ENCODE results near the gene PDGFRA.
"Not testable (repeated sequence)": the region's sequence is repeated elsewhere in the genome, so short reads cannot be mapped to it uniquely, and the experiment has no call there.

PDGFRA gene

DNA sequence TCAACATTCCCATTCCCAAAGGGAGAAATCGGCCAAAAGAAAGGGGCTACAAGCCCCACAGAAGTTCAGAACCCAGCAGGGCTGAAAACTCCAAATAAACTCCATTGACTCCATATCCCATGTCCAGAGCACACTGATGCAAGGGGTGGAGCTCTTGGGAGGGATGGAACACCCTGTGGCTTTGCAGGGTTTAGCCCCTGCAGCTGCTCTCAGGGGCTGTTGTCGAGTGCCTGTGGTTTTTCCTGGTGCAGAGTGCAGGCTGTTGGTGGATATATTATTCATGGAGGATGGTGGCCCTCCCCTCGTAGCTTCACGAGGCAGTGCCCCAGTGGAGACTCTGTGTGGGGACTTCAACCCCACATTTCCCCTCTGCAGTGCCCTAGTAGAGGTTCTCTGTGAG is 53.7 kb downstream of the PDGFRA start:
- in situ Hi-C loops (cut with MboI; ENCODE audit: low pct_unique_long_range_greater_than_20kb, low sequenced_read_pairs): no loop called here
- no peak for DNase-seq

GRCh38 chr4:54289316-54289715 is 60.2 kb downstream of the PDGFRA start:
- in situ Hi-C loops (cut with MboI; ENCODE audit: low pct_unique_long_range_greater_than_20kb, low sequenced_read_pairs): no loop called here
- DNase-seq: no peak

DNA sequence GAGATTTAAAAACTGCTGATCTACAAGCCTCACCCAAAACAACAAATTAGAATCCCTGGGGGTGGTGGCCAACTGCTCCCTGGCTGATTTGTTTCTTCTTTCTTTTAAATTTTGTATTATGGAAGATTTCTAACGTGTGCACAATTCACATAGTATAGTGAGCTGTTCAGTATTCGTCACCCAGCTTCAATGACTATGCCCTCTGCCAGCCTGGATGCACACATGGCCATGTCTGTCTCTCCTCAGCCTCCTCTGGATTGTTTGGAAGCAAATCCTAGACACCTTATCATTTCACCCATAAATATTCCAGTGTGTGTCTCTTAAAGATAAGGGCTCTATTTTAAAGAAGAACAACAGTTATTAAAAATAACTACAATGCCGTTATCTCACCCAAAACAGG is 61.9 kb downstream of the PDGFRA start:
- DNase-seq: no peak
- in situ Hi-C loops (cut with MboI; ENCODE audit: low pct_unique_long_range_greater_than_20kb, low sequenced_read_pairs): no loop called here

GRCh38 chr4:54296548-54297203 is 67.6 kb downstream of the PDGFRA start:
- in situ Hi-C loops (cut with MboI; ENCODE audit: low pct_unique_long_range_greater_than_20kb, low sequenced_read_pairs): no loop called here
- no peak for DNase-seq

- in situ Hi-C loops (cut with MboI; ENCODE audit: low pct_unique_long_range_greater_than_20kb, low sequenced_read_pairs): no loop called here
- DNase-seq: no peak
Measured at GRCh38 chr4:54308110-54308509, 79.0 kb downstream of the PDGFRA start.

GRCh38 chr4:54315561-54316538 is 86.8 kb downstream of the PDGFRA start:
- peak; percentile 16 for DNase-seq
- in situ Hi-C loops (cut with MboI; ENCODE audit: low pct_unique_long_range_greater_than_20kb, low sequenced_read_pairs): no loop called here

- no peak for DNase-seq
- in situ Hi-C loops (cut with MboI; ENCODE audit: low pct_unique_long_range_greater_than_20kb, low sequenced_read_pairs): no loop called here
Measured at GRCh38 chr4:54317690-54318089, 88.6 kb downstream of the PDGFRA start.

GRCh38 chr4:54318904-54319303 is 89.8 kb downstream of the PDGFRA start:
- DNase-seq: peak; percentile 77
- in situ Hi-C loops (cut with MboI; ENCODE audit: low pct_unique_long_range_greater_than_20kb, low sequenced_read_pairs): no loop called here

- no peak for DNase-seq
- in situ Hi-C loops (cut with MboI; ENCODE audit: low pct_unique_long_range_greater_than_20kb, low sequenced_read_pairs): no loop called here
Measured at GRCh38 chr4:54320826-54321685, 92.0 kb downstream of the PDGFRA start.

GRCh38 chr4:54322818-54323417 is 93.8 kb downstream of the PDGFRA start:
- in situ Hi-C loops (cut with MboI; ENCODE audit: low pct_unique_long_range_greater_than_20kb, low sequenced_read_pairs): no loop called here
- peak; percentile 63 for DNase-seq

DNA sequence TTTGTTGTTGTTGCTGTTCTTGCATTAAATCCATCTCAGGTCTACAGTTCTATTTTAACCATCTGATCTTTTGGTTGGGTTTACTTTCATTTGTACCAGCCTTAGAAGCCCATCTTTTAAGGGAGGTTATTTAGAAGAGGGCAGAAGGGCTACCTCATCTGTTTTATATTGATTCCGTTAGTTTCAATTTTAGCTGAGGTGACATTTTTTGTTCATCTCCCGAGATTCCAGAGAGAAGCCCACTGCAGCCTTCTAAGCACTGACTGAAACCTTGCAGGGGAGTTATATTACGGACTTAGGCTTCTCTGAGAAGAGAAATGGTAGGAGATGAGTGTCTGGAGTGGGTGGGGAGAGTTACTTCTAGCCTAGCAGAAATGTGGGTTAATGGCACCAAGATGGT is 101.8 kb downstream of the PDGFRA start:
- in situ Hi-C loops (cut with MboI; ENCODE audit: low pct_unique_long_range_greater_than_20kb, low sequenced_read_pairs): no loop called here
- no peak for DNase-seq

GRCh38 chr4:54332542-54332941 is 103.4 kb downstream of the PDGFRA start:
- no peak for DNase-seq
- in situ Hi-C loops (cut with MboI; ENCODE audit: low pct_unique_long_range_greater_than_20kb, low sequenced_read_pairs): no loop called here

DNA sequence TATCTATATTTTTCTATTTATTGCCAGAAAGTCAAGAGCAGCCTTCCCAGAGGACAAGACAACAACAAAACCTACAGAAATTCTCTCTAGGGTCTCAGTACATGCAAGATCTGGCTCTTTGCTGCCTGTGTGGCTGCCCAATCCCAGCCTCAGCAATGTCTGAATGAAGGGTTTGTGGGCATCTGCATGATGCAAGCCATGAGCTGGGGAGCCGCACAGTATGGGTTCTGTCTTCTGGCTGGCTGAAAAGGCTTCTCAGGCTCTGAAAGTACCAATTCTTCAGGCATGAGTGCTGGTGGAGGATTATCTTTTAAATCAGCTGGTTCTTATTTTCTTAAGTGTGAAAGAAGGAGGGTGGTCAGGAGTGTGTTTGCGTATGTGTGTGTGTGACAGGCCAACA is 104.6 kb downstream of the PDGFRA start:
- in situ Hi-C loops (cut with MboI; ENCODE audit: low pct_unique_long_range_greater_than_20kb, low sequenced_read_pairs): no loop called here
- DNase-seq: no peak

GRCh38 chr4:54334769-54335168 is 105.7 kb downstream of the PDGFRA start:
- in situ Hi-C loops (cut with MboI; ENCODE audit: low pct_unique_long_range_greater_than_20kb, low sequenced_read_pairs); DNase-seq: not testable (repeated sequence)

GRCh38 chr4:54337009-54337408 is 107.9 kb downstream of the PDGFRA start:
- DNase-seq: no peak
- in situ Hi-C loops (cut with MboI; ENCODE audit: low pct_unique_long_range_greater_than_20kb, low sequenced_read_pairs): no loop called here

- in situ Hi-C loops (cut with MboI; ENCODE audit: low pct_unique_long_range_greater_than_20kb, low sequenced_read_pairs); DNase-seq: not testable (repeated sequence)
Measured at GRCh38 chr4:54342067-54342466, 113.0 kb downstream of the PDGFRA start.
